ENCODE measurements around the gene RNF121. TPM values are rescaled to one million over a fixed set of nuclear protein-coding genes. Genes with fewer than 3 reads are reported as not detected.

Gene RNF121
- total RNA-seq, 6 donors from 2014 or later, result 16.0 to 112 (median 28.3) TPM

GRCh38 chr11:71933141-71933933, 4.5 kb downstream of the RNF121 start:
- TF ChIP-seq POLR2A (IDR thresholded peaks at IDR 0.05), result no peak
- TF ChIP-seq CTCF (IDR thresholded peaks at IDR 0.05), result no peak
- no peak for TF ChIP-seq EP300 (IDR thresholded peaks at IDR 0.05)
- TF ChIP-seq POLR2AphosphoS5 (IDR thresholded peaks at IDR 0.05), result no peak
- H3K4me1 ChIP-seq, result peaks cover 11 to 37% (median 17%) of the 10 kb centered on the region in 4 donors
- no peaks in the 10 kb centered on the region for H3K36me3 ChIP-seq
- DNase-seq, result no peak
- no peaks in the 10 kb centered on the region for H3K27me3 ChIP-seq
- H3K9me3 ChIP-seq, result no peaks in the 10 kb centered on the region
- no peak for ATAC-seq (ENCODE audit: low FRiP score in 2 of 2)
- WGBS, 2 donors, result 80 to 91% methylated on average over 4 of the region's 4 CpGs
- H3K4me3 ChIP-seq, result no peak overlapping the region
- H3K27ac ChIP-seq, result no peak overlapping the region

GRCh38 chr11:71934213-71934612, 5.4 kb downstream of the RNF121 start:
- DNase-seq (no peak), ATAC-seq (ENCODE audit: low FRiP score in 2 of 2) (no peak)
- Histone ChIP-seq H3K27ac (no peak overlapping the region), H3K4me3 (no peak overlapping the region), H3K9me3 (no peaks in the 10 kb centered on the region), H3K4me1 (peaks cover 11 to 36% (median 17%) of the 10 kb centered on the region in 4 donors), H3K27me3 (no peaks in the 10 kb centered on the region), H3K36me3 (no peaks in the 10 kb centered on the region)
- WGBS, 2 donors, result 39 to 47% methylated on average over 2 of the region's 2 CpGs
- TF ChIP-seq EP300 (IDR thresholded peaks at IDR 0.05), result no peak
- TF ChIP-seq CTCF (IDR thresholded peaks at IDR 0.05), result no peak
- TF ChIP-seq POLR2A (IDR thresholded peaks at IDR 0.05), result no peak
- no peak for TF ChIP-seq POLR2AphosphoS5 (IDR thresholded peaks at IDR 0.05)

- TF ChIP-seq POLR2AphosphoS5 (IDR thresholded peaks at IDR 0.05), result no peak
- no peak for TF ChIP-seq EP300 (IDR thresholded peaks at IDR 0.05)
- no peak for TF ChIP-seq POLR2A (IDR thresholded peaks at IDR 0.05)
- TF ChIP-seq CTCF (IDR thresholded peaks at IDR 0.05), result no peak
- ATAC-seq (ENCODE audit: low FRiP score in 2 of 2) (no peak), DNase-seq (no peak)
- H3K27me3 ChIP-seq, result no peaks in the 10 kb centered on the region
- H3K27ac ChIP-seq, result no peak overlapping the region
- no peak overlapping the region for H3K4me3 ChIP-seq
- H3K4me1 ChIP-seq, result peaks cover 0 to 24% (median 6%) of the 10 kb centered on the region in 4 donors
- WGBS, 2 donors, result 86 to 93% methylated on average over 4 of the region's 4 CpGs
- no peaks in the 10 kb centered on the region for H3K9me3 ChIP-seq
- no peaks in the 10 kb centered on the region for H3K36me3 ChIP-seq
Observed at GRCh38 chr11:71935338-71935925, 6.6 kb downstream of the RNF121 start.

- WGBS, 2 donors, result 49 to 62% methylated on average over 5 of the region's 5 CpGs
- H3K27ac ChIP-seq, result no peak overlapping the region
- TF ChIP-seq POLR2A (IDR thresholded peaks at IDR 0.05), result no peak
- H3K4me3 ChIP-seq, result no peak overlapping the region
- no peaks in the 10 kb centered on the region for H3K9me3 ChIP-seq
- H3K4me1 ChIP-seq, result peaks cover 0 to 13% (median 4%) of the 10 kb centered on the region in 4 donors
- DNase-seq (no peak), ATAC-seq (ENCODE audit: low FRiP score in 2 of 2) (no peak)
- H3K36me3 ChIP-seq, result no peaks in the 10 kb centered on the region
- no peaks in the 10 kb centered on the region for H3K27me3 ChIP-seq
Observed at GRCh38 chr11:71936825-71937224, 8.0 kb downstream of the RNF121 start.

- no peak for DNase-seq
- Histone ChIP-seq H3K36me3 (no peaks in the 10 kb centered on the region), H3K9me3 (no peaks in the 10 kb centered on the region), H3K27me3 (no peaks in the 10 kb centered on the region), H3K4me1 (peaks cover 0 to 13% (median 4%) of the 10 kb centered on the region in 4 donors), H3K27ac (no peak overlapping the region), H3K4me3 (no peak overlapping the region)
- no peak for ATAC-seq (ENCODE audit: low FRiP score in 2 of 2)
- TF ChIP-seq POLR2AphosphoS5 (IDR thresholded peaks at IDR 0.05), result no peak
- no peak for TF ChIP-seq POLR2A (IDR thresholded peaks at IDR 0.05)
- TF ChIP-seq CTCF (IDR thresholded peaks at IDR 0.05), result no peak
- WGBS, 2 donors, result 89 to 95% methylated on average over 1 of the region's 1 CpG
Observed at GRCh38 chr11:71937826-71938225, 9.0 kb downstream of the RNF121 start.

All from upper lobe of left lung (tissue), 6 donors.